Omental fat pad (tissue), 4 donors: ENCODE data around the gene LLGL1. TPM values are rescaled to one million over a fixed set of nuclear protein-coding genes. Genes with fewer than 3 reads are reported as not detected.

Experiments used
- ATAC-seq: fragments of 150-250 bp; one replicate; pipeline ENCODE4 v1.9.1; 2016; ENCODE audit warnings: mild to moderate bottlenecking, moderate library complexity; ENCODE audit not compliant: low FRiP score
- DNase-seq: peaks from one replicate; pipeline ENCODE4 v3.0.0-alpha.2; 2019; ENCODE audit warnings: low spot score
- CTCF ChIP-seq, 3 donors: fragments of 450-650 bp; IDR thresholded peaks; one replicate each; pipeline ENCODE4 v1.5.1; 2016 to 2017; ENCODE audit warnings: antibody characterized with exemption in 3 of 3, mild to moderate bottlenecking in 3 of 3, moderate library complexity in 2 of 3
- total RNA-seq, 4 donors: library from RNA; depleted of rRNA; stranded (reverse); fragments of >200 nt; gene quantifications; one replicate each; pipeline ENCODE4 v1.1.0, GENCODE V29; 2016

LLGL1 gene
- total RNA-seq, 4 donors from 2014 or later: 10.2 to 24.0 (median 13.2) TPM

DNA sequence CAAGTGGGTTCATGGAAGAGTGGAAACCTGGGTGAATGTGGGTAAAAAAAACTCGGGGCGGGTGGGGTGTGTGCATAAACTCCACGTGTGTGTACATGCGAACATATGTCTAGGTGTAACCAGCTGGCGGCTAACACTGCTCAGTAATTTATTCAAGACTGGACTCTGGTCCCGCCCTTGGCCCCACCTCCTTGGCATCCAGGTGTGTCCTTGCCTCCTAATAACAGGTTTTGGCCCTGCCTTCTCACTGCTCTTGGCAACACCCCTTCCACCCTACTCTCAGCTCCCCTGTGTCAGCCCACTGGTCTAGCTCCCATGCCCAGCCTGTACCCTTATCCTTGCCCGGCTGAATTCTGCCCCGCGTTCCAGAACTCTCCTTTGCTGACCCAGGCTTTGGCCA is 24.8 kb downstream of the LLGL1 start:
- DNase-seq (no peak), ATAC-seq (no peak)
- TF ChIP-seq CTCF (IDR thresholded peaks at IDR 0.05): no peak

GRCh38 chr17:18250708-18251107 is 25.3 kb downstream of the LLGL1 start:
- TF ChIP-seq CTCF (IDR thresholded peaks at IDR 0.05): no peak
- ATAC-seq (no peak), DNase-seq (no peak)

DNA sequence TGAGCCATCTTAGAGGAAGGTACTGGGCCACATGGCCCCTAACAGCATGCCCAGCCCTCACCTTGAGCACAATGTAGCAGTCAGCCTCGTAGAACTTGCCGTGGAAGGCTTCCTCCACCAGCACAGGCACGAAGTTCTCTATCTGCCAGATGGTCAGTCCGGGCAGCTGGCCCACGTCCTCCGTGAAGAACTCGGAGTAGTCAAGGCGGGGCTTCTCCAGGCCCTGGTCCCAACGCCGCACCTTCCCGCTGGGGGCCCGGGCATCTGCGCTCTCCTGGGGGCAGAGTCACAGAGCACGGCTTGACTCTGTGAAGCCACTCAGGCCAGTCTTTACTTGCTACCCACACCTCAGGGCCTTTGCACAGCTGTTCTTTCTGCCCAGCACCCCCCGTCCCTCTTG is 25.8 kb downstream of the LLGL1 start:
- no peak for TF ChIP-seq CTCF (IDR thresholded peaks at IDR 0.05)
- no peak for ATAC-seq
- no peak for DNase-seq

- no peak for ATAC-seq
- no peak for TF ChIP-seq CTCF (IDR thresholded peaks at IDR 0.05)
- no peak for DNase-seq
Observed at GRCh38 chr17:18252160-18252559, 26.7 kb downstream of the LLGL1 start.

GRCh38 chr17:18253187-18253884 is 27.9 kb downstream of the LLGL1 start:
- DNase-seq: no peak
- ATAC-seq: no peak
- TF ChIP-seq CTCF (IDR thresholded peaks at IDR 0.05): no peak

- DNase-seq: no peak
- no peak for ATAC-seq
- TF ChIP-seq CTCF (IDR thresholded peaks at IDR 0.05): no peak
Observed at GRCh38 chr17:18253947-18254821, 28.7 kb downstream of the LLGL1 start.
